Activated T-cell treated with anti-CD3 and anti-CD28 coated beads, Interleukin-2, amount 50 U/mL, for 1 hour (primary cell): ENCODE data around the gene FKBP15.
"Not testable (repeated sequence)": the region's sequence is repeated elsewhere in the genome, so short reads cannot be mapped to it uniquely, and the experiment has no call there.

ENCODE experiments used
- DNase-seq: peaks from one replicate; pipeline ENCODE4 v3.0.0-alpha.2; 2020

FKBP15 gene

DNA sequence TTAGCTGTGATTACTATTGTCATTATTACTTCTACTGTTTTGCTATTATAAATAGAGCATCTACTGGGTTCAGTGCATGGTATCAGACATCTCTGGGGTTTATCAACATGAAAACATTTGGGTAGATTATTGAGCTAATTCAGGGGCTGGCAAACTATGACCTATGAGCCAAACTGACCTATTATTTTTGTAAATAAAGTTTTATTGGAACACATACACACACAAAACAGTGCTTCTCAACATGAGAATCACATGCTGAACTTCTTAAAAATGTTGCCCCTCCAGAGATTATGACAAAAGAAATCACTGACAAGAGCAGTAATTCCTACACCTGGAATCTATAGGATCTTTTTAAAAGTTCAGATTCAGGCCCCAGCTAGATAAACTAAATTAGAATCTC, 39.9 kb downstream of the FKBP15 start:
- DNase-seq = no peak

GRCh38 chr9:113179839-113180238, 41.2 kb downstream of the FKBP15 start:
- no peak for DNase-seq

DNA sequence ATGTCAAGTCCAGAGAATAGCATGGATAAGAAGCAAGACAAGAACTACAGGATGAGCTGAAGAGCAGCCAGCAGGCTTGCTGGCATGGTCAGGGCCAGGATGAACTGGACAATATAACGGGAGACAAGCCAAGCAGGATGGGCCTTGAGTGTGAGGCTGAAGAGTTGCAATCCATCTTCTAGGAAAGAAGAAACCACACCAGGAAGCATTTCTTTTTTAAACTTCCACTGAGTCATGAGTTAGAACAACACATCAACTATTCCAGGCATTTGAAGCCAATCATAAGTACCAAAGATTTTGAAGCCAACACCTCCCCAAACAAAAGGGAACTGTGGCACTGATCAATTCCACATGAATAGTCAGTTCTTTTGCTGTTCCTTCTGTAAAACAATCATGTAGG, 43.0 kb downstream of the FKBP15 start:
- no peak for DNase-seq

DNA sequence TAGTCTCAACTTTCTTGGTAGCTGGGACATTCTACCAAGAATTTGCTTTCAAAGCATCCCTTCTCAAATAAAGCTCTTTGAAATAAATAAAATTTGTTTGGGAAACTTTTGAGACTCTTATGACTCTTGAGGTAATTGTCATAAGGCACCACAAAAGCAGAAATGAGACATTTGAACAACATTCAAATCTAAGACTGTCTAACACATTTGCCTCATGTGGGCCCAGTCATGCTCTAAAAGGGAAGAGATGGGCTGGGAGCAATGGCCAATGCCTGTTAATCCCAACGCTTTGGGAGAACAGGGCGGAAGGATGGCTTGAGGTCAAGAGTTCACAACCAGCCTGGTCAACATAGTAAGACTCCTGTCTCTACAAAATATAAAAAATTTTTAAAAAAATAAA, 43.8 kb downstream of the FKBP15 start:
- no peak for DNase-seq

DNA sequence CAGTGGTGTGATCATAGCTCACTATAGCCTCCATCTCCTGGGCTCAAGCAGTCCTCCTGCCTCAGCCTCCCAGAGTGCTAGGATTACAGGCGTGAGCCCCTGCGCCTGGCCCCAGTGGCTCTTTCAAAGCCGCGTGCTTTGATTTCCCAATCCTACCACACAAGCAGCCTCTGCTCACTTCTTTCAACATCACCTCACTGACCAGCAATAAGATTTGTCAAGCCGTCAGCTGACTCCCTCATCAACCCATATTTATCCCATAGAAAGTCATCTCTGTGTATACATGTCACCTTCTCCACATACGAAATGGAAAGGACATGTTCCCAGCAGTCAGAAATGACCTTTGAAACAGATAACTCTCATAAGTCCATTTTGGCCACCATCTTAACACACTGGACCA, 44.3 kb downstream of the FKBP15 start:
- no peak for DNase-seq

GRCh38 chr9:113173341-113173740, 47.7 kb downstream of the FKBP15 start:
- DNase-seq = no peak

DNA sequence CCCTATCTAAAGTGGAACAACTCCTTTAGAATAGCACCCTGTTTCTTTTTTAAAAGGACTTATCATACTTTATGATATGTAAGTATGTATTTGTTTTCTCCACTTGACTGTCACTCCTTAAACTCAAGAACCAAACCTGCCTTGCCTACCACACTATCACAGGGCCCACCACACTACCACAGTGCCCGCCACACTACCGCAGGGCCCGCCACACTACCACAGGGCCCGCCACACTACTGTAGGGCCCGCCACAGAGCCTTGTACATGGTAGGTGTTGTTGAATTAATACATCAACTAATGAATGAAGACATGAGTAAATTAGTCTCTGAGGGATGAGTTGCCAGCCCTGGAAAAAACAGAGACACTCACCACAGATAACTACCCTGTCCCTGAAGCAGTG, 52.3 kb downstream of the FKBP15 start:
- DNase-seq = no peak

DNA sequence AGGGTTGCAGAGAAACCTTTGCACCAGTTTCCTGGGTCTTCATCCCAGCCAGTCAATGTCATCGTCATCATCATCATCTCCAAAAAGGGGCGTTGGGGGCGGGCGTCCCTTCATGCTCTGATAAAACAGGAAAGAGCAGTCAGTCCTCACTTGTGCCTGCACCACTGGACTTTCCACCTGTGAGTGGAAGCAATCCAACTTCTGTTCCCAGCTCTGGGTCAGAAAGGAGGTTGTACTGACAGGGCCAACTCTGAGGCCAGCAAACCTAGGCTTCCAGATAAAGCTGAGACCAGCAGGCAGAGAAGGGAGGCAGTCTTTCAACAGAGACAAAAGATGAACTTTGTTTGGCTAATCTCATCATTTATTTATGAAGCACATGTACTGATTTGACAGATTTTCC, 55.0 kb downstream of the FKBP15 start:
- DNase-seq = no peak

GRCh38 chr9:113164536-113165300, 56.4 kb downstream of the FKBP15 start:
- no peak for DNase-seq

DNA sequence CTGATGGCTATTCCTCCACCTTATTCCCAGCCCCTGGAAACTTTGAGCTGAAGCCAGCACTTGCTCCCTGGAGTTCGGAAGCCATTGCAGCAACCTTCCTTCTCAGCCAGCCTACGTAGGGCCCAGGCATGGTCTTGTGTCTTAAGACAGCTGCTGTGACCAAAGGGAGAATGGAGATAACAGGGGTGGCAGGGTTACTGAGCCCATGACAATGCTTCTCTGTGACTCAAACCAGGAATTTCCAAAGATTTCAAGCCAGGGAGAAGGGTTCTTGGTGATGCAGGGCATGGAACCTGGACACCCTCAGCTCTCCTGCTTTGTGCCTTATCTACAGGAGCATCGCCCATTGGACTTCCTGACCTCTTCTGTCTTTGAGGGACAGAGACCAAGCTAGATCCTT, 58.1 kb downstream of the FKBP15 start:
- no peak for DNase-seq

GRCh38 chr9:113160571-113160970, 60.5 kb downstream of the FKBP15 start:
- no peak for DNase-seq

- DNase-seq = no peak
These were observed 62.6 kb downstream of the FKBP15 start for GRCh38 chr9:113158446-113158845.

- no peak for DNase-seq
These were observed 64.2 kb downstream of the FKBP15 start for GRCh38 chr9:113156880-113157279.

DNA sequence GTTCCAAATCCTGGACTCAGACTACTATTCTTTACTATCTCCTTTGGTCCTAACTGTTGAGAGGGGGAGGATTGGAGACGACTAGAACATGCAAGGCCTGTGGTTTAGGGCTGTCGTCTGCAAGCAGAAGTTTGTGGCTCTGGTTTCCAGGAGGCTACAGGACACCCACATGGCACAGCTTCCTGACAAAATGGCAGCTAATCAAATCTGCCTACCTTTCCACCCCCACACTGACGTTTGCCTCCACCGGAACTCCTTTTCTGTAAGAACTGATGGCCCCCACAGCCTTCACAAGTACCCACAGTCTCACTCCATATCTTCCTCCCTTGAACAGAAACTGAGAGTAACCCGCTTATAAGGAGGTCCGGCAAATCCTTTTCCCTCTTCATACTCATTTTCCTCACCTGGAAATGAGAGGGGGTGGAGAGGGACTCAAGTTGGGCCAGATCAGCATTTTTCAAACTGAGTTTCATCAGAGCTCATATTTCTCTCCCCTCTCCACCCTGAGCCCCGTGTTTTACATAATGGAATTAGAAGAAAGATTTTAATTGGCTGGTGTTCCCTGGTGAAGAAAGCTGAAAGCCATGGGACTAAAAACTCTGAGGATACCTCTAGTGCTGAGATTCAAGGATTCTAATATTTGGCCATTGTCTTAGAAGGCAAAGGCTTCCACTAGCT, 65.0 kb downstream of the FKBP15 start:
- no peak for DNase-seq

DNA sequence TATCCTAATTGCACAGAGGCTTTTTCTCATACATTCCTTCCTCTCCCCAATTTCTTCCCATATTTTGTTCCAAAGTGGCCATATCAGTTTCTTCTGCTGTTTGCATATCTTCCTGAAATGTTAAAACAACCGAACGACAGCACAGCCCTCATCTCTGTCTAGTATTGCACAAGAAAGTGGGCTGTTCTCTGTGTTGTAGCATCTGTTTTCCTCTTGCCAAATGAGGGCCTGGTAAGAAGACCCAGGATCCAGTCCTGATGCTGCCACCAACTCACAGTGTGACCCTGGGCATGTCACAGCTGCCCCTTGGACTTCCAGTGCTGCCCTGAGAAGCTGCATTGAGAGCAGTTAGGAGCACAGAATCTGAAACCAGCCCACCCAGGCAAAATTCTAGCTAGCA, 66.1 kb downstream of the FKBP15 start:
- DNase-seq = no peak

DNA sequence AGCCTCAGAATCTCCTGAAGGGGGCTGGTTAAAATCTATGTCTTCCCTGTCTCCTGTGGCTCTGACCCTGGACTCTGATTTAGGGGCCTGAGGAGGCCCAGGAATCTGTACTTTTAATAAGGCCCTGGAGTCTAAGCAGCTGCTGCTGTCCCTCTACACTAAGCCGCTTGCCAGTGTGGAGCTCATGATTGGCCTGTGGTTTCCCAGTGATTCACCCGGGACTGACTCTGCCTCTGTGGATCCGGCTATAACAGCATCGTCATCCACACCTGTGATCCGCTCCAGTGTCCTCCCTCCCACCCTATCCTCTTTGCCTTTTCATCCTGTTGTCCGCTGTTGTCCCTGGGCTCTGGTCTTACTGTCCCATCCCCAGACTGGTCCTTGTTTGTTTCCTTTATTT, 66.6 kb downstream of the FKBP15 start:
- DNase-seq = no peak

GRCh38 chr9:113153599-113153998, 67.5 kb downstream of the FKBP15 start:
- no peak for DNase-seq

DNA sequence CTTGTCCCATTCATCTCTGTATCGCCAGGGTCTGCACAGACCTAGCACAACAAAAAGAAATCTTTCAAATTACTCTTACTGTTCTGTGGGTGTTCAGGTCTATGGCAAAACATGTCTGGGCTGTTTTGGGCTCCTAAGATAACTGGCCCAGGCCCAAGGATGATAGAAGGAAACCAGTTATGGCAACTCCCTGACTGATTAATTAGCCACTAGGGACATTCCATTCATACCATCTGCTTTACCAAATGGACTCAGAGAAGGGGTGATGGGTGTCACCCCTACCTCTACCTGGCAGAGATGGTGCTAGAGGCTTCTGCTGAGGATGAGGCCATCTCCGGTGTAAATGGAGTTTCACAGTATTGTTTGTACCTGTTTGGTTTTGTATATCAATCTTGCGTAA, 68.4 kb downstream of the FKBP15 start:
- no peak for DNase-seq

GRCh38 chr9:113151696-113152630, 69.1 kb downstream of the FKBP15 start:
- DNase-seq = no peak

DNA sequence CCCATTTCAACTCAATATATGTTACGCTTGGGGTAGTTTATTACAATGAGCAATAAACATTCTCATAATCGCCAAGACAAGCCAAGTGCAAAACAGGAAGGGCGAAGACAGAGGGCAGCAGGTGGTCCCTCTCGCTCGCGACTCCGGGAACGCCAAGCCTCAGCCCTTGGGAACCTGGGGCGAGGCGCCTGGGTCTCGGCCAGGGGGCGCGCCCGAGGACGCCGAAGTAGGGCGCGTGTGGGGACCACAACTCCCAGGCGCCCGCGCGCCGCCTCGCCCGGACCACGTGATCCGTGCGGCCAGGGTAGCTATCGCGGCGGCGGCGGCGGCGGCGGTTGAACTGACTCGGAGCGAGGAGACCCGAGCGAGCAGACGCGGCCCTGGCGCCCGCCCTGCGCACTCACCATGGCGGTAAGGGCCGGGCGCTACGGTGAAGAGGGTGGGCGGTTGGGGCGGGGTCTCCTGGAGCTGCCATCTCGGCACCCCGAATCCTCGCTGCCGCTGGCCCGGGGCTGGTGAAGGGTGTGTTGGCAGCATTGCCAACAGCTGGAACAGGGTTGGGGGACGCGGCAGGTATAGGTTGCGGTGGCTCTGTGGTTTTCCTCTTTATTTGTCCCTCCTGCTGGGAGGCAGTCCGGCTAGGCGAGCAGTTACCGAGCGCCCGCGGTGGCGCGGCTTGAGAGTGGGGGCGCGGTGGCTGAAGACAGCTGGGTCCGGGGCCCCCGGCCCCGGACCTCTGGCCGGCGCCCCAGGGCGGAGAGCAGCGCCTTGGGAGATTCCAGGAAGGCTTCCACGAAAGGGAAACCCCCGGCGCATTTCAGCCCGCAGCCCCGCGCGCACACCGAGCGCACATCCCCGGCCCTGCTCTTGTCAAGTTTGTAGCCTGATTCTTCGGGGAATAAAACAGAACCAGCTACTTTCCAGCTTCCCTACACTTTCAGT, 70.1 kb downstream of the FKBP15 start, which contains the start of gene SLC31A2:
Gene SLC31A2, plus strand, starts transcription at position 338 of the 942 bp plus-strand sequence. Its CDS starts 68 bp downstream, at position 406.
- peak; percentile 85 for DNase-seq

- not testable (repeated sequence) for DNase-seq
These were observed 71.5 kb downstream of the FKBP15 start for GRCh38 chr9:113149561-113149960.
